Measurements from ENCODE around the gene NABP1. TPM values are rescaled to one million over a fixed set of nuclear protein-coding genes. Genes with fewer than 3 reads are reported as not detected.

NABP1 gene
- total and polyA plus RNA-seq, 7 donors: 4.2 to 15.4 (median 9.2) TPM

DNA sequence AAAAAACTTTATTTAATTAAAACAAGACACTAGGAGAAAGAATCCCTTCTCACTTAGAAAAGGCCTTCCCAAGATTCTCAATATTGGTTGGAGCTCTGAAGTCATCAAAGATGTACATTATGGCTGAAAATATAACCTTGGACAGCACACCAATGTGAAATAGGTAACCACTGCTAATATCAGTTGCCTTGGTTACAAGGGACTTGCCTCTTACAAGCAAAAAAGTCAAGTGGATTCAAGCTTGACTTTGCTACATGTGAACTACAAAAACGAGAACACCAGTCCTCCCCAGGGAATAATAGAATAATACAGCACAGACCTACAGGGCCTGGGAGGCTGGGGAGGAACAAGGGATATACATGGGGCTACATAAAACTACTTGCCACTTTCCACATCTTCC is 46.1 kb downstream of the NABP1 start:
- no peak overlapping the region for H3K27ac ChIP-seq
- no peak for TF ChIP-seq POLR2A (IDR thresholded peaks at IDR 0.05)
- TF ChIP-seq POLR2AphosphoS5 (IDR thresholded peaks at IDR 0.05): no peak
- TF ChIP-seq, protein P1, sequence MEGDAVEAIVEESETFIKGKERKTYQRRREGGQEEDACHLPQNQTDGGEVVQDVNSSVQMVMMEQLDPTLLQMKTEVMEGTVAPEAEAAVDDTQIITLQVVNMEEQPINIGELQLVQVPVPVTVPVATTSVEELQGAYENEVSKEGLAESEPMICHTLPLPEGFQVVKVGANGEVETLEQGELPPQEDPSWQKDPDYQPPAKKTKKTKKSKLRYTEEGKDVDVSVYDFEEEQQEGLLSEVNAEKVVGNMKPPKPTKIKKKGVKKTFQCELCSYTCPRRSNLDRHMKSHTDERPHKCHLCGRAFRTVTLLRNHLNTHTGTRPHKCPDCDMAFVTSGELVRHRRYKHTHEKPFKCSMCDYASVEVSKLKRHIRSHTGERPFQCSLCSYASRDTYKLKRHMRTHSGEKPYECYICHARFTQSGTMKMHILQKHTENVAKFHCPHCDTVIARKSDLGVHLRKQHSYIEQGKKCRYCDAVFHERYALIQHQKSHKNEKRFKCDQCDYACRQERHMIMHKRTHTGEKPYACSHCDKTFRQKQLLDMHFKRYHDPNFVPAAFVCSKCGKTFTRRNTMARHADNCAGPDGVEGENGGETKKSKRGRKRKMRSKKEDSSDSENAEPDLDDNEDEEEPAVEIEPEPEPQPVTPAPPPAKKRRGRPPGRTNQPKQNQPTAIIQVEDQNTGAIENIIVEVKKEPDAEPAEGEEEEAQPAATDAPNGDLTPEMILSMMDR (IDR thresholded peaks at IDR 0.05): no peak
- TF ChIP-seq EP300 (IDR thresholded peaks at IDR 0.05): no peak
- peaks cover 0 to 1% (median 0%) of the 10 kb centered on the region in 4 donors for H3K9me3 ChIP-seq
- H3K36me3 ChIP-seq: no peaks in the 10 kb centered on the region
- 68 to 86% methylated on average over 1 of the region's 1 CpG for WGBS, 2 donors
- H3K4me1 ChIP-seq: no peaks in the 10 kb centered on the region
- H3K27me3 ChIP-seq: no peaks in the 10 kb centered on the region
- DNase-seq: no peak
- intact Hi-C loops (cut with DNase I): no loop called here
- H3K4me3 ChIP-seq: no peak overlapping the region

- no peaks in the 10 kb centered on the region for H3K4me1 ChIP-seq
- H3K36me3 ChIP-seq: no peaks in the 10 kb centered on the region
- intact Hi-C loops (cut with DNase I): no loop called here
- 22 to 64% methylated on average over 5 of the region's 5 CpGs for WGBS, 2 donors
- no peak overlapping the region for H3K4me3 ChIP-seq
- TF ChIP-seq POLR2A (IDR thresholded peaks at IDR 0.05) (no peak), EP300 (IDR thresholded peaks at IDR 0.05) (no peak), POLR2AphosphoS5 (IDR thresholded peaks at IDR 0.05) (no peak)
- TF ChIP-seq, protein P1 (IDR thresholded peaks at IDR 0.05): no peak
- H3K27me3 ChIP-seq: no peaks in the 10 kb centered on the region
- no peak overlapping the region for H3K27ac ChIP-seq
- no peak for DNase-seq
- H3K9me3 ChIP-seq: peaks cover 0 to 1% (median 0%) of the 10 kb centered on the region in 4 donors
Observed at GRCh38 chr2:191728750-191729624, 51.1 kb downstream of the NABP1 start.

DNA sequence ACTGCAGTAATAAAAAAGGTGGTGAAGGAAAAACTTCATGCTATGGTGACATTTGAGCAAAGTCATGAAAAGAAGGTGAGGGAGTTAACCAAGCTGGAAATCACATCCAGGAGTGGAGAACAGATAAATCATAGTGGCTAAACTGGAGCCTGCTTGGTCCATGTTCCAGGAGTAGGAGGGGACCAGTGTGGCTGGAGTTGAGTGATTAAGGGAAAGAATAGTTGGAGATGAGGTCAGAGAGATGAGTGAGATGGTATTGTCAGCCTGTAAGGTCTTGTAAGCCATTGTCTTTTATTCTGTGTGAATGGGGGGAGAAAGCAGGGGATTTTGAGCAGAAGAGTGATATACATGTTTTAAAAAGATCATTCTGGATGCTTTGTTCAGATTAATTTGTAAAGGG is 52.3 kb downstream of the NABP1 start:
- TF ChIP-seq EP300 (IDR thresholded peaks at IDR 0.05) (no peak), POLR2A (IDR thresholded peaks at IDR 0.05) (no peak), POLR2AphosphoS5 (IDR thresholded peaks at IDR 0.05) (no peak)
- TF ChIP-seq, protein P1 (IDR thresholded peaks at IDR 0.05): no peak
- Histone ChIP-seq H3K9me3 (peaks cover 0 to 1% (median 0%) of the 10 kb centered on the region in 4 donors), H3K4me3 (no peak overlapping the region), H3K27ac (no peak overlapping the region), H3K36me3 (no peaks in the 10 kb centered on the region), H3K27me3 (no peaks in the 10 kb centered on the region), H3K4me1 (no peaks in the 10 kb centered on the region)
- intact Hi-C loops (cut with DNase I): no loop called here
- no peak for DNase-seq

Small RNAs within 50 kb of the gene (small RNA-seq; reads per million reads assigned to genes)
- gene RF02271: 0 reads per million in 3 donors

Other genes starting within 250 kb of the NABP1 start
- gene CAVIN2, start 169.0 kb downstream of the NABP1 start, total RNA-seq: 100 to 1,000 TPM; 138 to 201 (median 190) TPM
- 10 to 100 TPM in 2 of 3 donors, 1 to 10 TPM in 1; 1.4 to 15.6 (median 14.4) TPM for gene CAVIN2, start 169.0 kb downstream of the NABP1 start, polyA plus RNA-seq

Measured in sigmoid colon (tissue), 7 donors.